ENCODE results near the gene ARMC3.
"Not testable (repeated sequence)": the region's sequence is repeated elsewhere in the genome, so short reads cannot be mapped to it uniquely, and the experiment has no call there.

The ARMC3 gene

DNA sequence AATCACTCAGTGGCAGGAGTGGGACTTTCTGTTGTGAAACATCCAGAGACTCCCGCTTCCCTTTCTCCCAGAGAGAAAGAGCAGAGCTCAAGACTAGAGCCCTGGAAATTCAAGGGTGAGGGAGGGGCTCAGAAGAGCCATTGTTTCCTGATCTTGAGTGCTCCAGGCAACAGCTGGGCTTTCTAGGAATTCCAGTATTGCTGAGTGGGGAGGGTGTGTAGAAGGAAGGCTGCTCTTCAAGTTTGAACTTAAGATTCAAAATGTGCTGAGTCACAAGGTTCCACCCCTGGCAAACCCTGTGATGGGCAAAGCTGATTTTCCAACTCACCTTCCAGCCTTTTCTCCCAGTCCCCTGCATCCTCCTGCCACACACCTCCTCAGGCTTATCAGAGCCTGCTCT is 125.2 kb downstream of the ARMC3 start:
- no peak for DNase-seq

DNA sequence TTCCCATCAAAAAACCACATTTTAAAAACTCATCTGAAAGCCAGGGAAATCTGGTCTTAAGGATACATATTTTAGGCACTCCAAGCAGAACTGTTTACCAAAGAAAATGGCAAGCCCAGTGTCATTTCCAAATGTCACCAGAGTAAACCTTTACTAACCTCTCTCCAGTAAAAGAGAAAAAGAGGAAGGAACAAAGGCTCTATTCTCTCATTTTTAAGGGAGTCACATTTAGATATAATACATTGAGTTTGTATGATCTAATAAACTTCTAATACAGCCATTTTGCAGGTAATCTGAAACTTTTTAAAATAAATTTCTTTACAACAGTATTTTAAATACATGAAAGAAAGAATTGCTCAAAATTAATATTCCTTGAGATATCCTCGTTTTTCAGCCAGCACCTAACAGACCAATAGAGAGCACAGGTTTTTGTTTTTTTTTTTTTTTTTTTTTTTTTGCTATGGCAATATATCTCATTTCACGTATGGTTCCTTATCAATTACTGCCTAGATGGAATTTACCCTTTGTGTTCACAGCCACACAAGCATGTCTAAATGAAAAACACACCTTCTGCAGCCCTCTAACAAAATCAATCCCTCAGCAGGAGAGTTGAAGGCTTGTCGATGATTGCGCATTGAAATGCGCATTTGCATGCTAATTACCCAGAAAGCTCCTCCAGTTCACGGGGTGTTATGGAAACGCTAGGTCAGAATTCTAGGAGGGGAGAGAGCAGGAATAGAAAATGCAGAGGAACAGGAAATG is 127.8 kb downstream of the ARMC3 start:
- no peak for DNase-seq

DNA sequence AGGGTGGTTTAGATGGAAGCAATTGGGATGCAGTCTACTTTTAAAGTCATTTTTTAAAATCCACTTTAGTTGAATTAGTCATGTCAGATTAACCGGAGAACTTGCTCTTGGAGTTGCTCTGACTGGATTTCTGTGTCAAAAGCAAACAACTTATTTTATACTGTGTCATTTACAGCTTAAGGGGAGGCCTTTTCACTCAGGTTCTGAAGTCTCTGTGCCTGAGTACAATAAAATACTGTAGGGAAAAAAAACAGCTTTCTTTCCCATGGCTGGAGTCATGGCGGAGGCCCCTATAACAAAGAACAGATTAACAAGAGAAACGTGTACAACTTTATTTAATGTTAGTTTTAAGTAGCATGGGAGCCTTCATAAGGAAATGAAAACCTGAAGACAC is 128.3 kb downstream of the ARMC3 start:
- no peak for DNase-seq

DNA sequence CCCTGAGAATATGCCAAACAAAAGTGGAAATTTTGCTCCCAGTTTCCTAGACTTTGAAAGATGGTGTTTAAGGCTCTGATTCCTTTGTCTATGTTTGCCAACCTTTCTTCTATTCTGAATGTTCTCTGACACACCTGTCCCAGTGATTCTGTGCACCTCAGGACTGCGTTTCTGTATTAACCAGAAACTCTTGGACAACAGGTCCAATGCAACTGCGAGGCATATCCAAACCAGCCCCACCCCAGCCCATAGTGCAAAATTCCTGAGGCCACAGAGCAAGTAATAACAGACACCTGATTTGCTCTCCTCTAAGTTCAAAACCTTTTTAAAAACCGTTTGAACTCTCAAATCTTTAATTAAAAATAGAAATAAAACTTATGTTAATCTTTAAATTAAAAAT is 130.5 kb downstream of the ARMC3 start:
- DNase-seq: no peak

DNA sequence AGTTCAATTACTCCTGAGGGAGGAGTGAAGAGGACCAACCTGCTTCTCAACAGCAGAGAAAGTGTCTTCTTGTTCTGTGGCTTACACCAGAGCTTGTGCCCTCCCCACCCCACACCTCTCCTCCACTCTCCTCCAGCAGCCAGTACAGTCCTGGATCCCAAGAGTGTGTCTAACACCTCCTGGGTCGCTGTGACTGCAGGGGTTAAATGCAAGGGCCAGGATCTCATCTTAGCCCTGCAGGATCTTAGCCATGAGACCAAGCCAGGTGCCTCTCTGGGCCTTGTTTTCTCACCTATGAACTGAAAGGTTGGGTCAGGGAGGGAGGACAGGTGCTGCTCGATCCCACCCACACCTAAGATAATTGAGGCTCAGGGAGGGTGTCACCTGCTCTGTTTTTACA is 133.1 kb downstream of the ARMC3 start:
- DNase-seq: no peak

DNA sequence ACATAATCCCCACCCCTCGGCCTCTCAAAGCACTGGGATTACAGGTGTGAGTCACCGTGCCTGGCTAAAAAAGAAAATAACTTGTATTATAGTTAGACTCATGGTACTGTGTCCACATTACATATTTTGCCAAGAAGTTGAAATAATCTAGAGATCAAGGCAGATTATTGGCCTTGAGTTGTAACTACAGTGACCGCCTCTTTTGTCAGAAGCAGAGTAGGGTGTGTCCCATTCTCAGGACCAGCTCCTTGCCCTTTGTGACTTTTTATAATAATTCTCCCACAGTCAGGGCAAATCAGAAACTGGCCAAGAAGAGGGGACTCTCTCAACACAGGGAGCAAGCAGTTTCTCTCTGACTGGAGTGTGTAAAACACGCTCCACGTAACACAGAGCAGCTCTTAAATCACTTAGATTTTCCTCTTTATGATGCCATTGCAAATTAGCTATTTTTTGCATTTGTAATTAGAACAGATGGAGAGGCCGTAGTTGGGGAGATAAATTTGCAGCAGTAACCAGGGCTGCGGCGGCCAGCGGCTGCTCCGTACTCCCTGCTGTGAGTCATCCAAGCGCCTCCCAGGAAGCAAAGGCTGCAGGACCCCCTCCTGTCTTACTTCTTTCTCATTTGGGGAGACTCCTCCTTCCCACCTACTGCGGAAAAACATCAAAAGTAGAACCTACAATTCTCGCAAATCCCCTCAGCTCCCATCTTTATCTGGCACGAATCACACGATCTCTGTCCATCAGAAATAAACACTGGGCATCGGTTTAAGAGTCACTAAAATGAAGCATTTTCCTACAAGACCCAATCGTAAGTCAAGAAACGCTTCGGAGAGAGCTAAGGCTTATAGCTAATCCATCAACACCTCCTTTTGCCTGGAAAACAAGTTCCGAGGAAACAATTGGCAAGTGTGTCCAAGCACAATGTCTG is 135.5 kb downstream of the ARMC3 start:
- DNase-seq: no peak

DNA sequence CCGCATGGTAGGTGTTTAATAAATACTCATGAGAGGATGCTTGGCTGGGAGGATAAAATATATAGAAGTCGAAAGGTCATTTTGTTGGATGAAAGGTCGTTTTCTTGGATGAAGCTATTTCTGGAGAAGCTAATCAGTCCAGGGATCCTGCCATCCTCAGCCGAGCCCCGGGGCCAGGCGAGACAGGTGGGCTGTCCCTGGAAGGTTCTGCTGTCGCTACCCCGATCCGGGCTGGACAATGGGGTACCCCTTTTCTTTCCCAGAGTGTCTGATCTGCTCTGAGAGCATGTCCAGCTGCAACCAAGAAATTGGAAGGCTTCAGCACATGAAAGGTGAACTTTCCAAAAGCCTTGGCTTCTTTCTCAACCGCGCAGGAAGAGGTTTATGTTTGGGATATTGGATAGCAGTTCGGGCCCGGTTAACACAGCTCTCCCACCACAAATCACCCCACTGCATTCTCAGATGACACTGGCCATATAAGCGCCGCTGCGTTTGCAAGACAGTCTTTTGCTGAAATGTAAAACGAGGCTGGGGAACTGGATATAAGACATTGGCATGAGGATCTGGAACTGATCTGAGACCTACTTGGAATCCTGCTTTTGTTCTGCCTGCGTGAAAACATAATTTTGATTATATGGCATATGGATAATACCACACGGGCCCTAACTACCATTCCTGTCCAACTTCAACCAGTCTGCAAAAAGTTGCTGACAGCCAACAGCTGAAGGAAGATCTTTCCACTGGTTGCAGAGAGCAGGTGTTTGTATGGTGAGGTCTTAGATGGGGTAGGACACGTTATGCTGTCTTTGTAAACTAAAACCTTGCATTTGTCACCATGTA is 136.3 kb downstream of the ARMC3 start:
- DNase-seq: no peak

DNA sequence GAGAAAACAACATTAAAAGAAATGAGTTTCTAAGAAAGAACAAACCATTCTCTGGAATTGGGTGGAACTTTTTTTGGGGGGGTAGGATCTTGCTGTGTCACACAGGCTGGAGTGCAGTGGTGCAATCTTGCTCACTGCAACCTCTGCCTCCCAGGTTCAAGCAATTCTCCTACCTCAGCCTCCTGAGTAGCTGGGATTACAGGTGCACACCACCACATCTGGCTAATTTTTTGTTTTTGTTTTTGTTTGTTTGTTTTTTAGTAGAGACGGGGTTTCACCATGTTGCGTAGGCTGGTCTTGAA is 136.9 kb downstream of the ARMC3 start:
- not testable (repeated sequence) for DNase-seq

DNA sequence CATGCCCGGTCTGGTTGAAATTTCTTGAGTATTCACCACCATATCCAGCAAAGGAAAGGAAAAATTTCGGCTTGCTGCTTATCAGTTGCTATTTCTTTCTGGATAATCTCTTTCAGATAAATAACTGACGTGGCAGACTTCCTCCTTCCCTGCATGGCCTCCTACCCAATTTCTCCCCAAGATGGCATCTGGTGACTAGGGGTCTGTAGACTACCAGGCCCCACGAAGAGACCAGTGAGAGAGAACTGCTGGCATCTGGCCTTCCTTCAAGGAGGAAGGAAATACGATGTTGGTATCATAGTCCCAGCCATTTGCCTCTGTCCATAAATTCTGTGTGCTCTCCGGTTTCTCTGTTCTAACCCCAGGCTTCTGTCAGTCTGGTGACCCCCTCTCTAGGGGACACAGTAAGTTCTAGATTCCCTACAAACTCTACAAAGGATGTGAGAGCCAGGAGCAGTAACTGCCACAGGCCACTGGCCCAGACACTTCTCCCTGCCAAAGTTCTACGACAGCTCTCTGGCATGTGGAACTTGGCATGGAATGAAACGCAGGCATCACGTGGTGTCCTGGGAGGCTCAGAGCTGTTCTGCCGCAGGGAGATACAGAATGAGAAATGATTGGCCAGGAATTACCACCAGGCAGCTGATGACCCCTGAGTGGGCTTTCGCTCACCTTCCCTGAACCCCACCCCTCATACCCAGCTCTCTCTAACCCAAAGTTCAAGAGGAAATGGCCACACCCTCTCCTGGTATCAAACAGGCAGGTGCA is 137.5 kb downstream of the ARMC3 start:
- no peak for DNase-seq

DNA sequence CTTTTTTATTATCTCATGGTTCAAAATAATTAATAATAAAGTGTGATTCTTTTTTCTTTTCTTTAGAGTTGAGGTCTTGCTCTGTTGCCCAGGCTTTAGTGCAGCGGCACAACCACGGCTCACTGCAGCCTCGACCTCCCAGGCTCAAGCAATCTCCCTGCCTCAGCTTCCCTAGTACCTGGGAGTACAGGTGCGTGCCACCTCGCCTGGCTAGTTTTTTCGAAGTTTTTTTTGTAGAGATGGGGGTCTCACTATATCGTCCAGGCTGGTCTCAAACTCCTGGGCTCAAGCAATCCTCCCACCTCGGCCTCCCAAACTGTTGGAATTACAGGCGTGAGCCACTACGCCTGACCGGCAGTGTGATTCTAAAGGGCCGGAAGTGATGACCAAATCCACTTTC is 139.5 kb downstream of the ARMC3 start:
- no peak for DNase-seq

DNA sequence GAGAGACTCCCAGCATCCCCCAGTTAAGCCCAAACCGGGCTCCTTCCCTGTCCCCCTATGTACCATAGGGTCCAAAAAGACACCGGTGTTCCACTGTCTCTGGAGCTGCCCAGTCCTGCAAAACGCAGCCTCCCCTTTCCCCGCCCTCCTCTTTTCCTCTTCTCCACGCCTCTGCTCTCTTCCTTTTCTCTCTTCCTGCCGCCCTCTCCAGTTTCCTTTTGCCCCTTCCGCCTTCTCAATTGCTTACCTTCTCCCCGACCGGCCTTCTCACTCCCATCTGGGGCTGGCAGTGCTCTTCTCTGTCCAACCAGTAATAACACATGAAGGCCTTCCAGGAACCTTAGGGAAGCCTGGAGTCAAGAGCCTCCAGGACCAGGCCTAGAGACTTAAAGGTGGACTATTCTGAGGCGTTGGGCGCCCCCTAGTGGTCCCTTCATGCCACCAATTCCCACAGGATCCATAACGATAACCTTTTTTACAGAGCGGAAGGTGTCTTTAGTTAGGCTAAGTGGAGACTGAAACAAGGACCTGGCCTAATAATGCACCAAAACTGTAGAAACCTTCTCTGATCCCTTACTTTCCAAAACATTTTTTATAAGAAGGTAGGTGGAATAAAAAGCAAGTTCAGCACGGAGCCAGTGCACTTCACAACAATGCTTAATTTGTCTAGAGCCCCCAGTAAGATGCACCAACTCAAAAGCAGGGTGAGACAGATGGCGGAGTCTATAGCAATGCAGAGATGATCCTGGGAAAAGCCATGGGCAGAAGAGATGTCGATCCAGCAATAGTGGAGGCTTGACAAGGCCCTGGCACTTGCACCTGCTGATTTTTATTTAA is 140.3 kb downstream of the ARMC3 start:
- DNase-seq: peak; percentile 8

DNA sequence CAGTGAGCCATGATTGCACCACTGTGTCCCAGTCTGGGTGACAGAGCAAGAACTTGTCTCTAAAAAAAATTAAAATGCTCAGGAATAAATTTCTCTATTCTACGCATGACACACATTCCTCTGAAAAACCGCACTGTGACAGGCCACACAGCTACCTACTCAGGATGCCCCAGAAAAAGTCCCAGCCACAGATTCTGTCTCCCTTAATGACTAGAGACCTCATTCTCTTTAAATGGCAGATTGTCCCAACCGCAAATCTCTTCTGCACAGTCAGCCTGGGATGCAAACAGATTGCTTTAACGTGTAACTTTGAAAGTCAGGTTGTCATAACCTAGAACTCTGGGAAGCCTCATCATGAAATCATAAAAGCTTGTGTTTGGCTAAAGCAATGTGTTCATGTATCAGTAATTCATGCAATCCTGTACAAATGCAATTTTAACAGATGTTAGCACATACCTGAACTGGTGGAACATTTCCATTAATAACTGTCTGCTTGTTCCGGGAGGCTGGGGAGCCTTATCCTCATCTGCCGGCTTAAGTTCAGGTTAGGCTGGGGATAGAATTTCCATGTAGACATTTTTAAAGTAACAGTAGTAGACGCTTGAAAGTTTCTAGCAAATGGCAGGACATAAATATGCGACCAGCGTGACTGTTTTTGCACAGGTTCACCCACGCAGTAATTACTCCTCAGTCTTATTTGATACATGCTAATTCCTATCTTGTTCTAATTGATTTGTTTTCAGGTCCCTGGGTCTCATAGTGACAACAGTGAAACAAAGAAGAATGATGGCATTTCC is 141.4 kb downstream of the ARMC3 start:
- no peak for DNase-seq

DNA sequence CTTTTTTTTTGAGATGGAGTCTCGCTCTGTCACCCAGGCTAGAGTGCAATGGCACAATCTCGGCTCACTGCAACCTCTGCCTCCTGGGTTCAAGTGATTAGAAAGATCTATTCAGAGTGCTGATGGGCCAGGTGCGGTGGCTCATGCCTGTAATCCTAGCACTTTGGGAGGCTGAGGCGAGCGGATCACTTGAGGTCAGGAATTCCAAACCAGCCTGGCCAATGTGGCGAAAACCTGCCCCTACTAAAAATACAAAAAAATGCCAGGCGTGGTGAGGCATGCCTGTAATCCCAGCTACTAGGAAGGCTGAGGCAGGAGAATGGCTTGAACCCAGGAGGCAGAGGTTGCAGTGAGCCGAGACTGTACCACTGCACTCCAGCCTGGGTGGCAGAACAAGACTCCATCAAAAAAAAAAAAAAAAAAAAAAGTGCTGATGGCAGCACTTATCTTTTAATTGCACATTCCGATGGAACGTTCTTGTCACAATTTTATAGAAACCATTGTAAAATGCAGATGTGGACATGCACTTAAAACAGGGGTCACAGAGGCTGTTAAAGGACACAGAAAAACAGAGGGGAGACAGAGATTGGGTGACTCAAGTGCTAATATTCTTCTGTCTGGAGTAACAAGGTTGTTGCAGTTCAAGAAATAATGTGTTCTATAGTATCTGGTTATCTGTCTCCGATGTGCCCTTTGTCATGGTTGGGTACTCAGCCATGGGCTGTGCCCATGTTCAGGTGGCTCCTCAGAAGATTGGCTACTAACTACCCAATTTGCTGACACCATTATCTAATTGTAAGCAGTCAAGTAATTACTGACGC is 142.4 kb downstream of the ARMC3 start:
- not testable (repeated sequence) for DNase-seq

DNA sequence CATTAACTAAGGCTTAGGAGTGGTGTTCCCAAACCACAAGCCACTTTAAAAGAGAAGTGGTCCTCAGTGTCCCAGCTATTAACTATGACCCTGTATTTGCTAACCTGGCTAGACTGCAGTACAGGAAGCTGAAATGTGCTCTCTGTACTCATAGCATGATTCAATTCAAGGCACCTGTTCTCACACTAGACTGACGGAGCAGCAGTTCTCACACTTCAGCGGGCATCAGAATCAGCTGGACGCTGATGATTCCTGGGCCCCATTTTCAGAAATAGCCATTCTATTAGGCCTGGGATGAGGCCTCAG is 143.0 kb downstream of the ARMC3 start:
- DNase-seq: no peak

DNA sequence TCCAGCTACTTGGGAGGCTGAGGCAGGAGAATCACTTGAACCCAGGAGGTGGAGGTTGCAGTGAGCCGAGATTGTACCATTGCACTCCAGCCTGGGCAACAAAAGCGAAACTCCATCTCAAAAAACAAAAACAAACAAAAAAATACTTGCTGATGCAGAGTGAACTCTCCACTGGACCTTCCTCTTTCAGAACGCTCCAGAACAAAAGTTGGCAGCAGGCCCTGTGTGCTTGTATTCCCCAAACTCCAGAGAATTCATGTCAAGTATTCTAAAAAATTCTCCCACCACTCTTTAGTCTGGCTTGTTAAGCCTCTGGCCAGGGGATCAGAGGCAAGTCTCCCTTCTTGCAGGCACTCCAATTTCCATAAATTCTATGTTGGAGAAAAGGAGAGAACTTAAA is 144.7 kb downstream of the ARMC3 start:
- DNase-seq: not testable (repeated sequence)

DNA sequence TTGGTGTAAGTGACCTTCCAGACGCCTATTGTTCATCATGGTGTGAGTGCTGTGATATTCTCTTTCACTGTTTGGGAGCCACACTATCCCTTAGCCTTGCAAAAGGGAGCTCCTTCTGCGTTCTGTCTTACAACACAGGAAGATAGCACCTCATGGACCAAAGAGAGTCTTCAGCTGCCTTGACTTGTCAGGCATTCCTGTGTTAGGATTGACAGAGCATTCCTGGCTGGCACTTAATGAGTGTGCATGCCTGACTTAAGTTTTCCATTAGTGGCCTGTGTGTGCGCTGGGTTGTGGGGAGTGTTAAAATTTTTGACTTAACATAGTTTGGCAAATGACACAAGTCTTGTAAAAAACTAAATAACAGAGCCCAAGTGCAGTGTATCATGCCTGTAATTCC is 145.7 kb downstream of the ARMC3 start:
- DNase-seq: no peak

DNA sequence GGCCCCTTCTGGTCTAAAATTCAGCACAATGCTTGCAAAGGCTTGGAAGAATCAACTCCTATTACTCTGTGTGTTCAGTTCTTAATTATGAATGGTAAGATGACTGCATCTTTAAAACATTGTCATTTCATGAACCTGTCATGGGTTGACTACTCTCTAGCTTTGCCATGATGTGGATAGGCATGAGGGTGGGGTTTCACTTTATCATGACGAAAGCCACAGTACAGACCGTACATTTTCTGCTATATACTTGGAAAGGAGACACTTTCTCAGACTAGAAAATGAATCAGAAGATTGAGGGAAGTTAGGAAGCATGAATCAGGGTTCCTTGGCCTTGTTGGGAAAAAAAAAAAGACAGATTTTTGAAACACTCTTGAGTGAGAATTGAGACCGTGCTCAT is 147.8 kb downstream of the ARMC3 start:
- no peak for DNase-seq

DNA sequence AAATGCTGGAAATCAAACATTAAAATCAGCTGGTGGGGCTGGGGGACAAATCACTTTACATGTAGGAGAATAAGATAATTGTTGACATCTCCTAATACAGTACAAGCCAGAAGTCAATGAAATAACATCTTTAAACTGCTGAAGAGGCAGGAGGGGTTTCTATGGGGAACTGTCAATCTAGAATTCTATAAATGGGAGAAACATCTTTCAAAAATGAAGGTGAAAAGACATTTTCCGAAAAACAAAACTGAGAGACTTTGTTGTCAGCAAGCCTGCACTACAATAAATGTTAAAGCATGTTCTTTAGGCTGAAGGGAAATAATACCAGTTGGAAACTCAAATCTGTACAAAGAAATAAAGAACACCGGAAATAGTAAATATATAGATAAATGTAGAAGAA is 150.3 kb downstream of the ARMC3 start:
- no peak for DNase-seq

DNA sequence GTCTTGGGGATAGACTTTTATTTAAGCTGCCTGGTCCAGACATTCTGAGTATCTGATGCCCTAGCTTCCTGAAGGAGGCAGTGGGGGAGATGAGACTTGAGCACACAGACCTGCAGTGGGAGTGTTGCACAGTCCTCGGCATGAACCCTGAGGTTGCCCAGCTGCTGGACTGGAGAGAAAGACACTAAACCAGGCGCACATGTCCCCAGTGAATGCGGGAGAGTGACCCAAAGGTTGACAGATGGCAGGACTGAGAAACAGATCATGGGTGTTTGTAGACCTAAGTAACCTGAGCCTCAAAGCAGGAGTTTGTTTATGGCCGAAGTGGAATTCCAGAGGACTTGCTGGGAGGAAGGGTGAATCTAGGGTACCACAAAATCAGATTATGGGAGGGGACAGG is 151.8 kb downstream of the ARMC3 start:
- peak; percentile 37 for DNase-seq

DNA sequence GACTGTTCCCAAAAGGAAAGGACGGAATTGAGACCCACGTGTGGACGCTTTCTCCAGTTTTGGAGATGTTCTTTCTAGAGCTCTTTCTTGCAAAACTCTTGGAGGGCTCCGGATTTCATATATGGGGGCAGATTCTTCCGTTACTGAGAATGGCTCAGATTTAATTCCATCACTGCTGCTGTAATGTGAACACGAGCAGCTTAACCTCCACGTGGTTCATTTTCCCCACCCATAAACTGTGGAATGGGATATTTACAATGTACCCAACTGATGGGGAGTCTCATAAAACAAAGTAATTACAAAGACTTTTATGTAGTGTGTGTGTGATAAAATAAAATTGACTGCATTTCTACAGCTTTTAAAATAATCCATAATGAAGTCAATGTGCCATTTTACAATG is 152.4 kb downstream of the ARMC3 start:
- no peak for DNase-seq

Measured in NCI-H524 treated with DMSO at 0.1 percent for 48 hours (cell line).